Hematopoietic multipotent progenitor cell treated with erythropoietin and hydrocortisone succinate and interleukin-3 and kit ligand, for 17 days (in vitro differentiated cells): ENCODE results near the gene SPATA25.
"Not testable (repeated sequence)": the region's sequence is repeated elsewhere in the genome, so short reads cannot be mapped to it uniquely, and the experiment has no call there.

ENCODE experiments used
- DNase-seq: peaks from one replicate; pipeline ENCODE4 v3.0.0-alpha.2; 2015; ENCODE audit warnings: low spot score

SPATA25 gene

GRCh38 chr20:45892828-45893500 lies 5.5 kb upstream of the SPATA25 start:
- no peak for DNase-seq

- DNase-seq = peak; percentile 67
Measured at GRCh38 chr20:45892049-45892825, 4.8 kb upstream of the SPATA25 start.

GRCh38 chr20:45890985-45891983 lies 3.9 kb upstream of the SPATA25 start, which contains the start of the genes CTSA and NEURL2:
CTSA (plus strand) TSS chr20:45891335; CDS start chr20:45891569, 234 bp downstream.
NEURL2 (minus strand) TSS chr20:45891208; CDS start chr20:45890991, 217 bp downstream.
- DNase-seq = peak; percentile 88

- DNase-seq = peak; percentile 71
Measured at GRCh38 chr20:45890077-45890984, 2.9 kb upstream of the SPATA25 start.

- no peak for DNase-seq
Measured at GRCh38 chr20:45888681-45889080, 1.3 kb upstream of the SPATA25 start.

- DNase-seq = no peak
Measured at GRCh38 chr20:45886590-45887345, 654 bp downstream of the SPATA25 start.

GRCh38 chr20:45883100-45883469 lies 4.3 kb downstream of the SPATA25 start:
- no peak for DNase-seq

- no peak for DNase-seq
Measured at GRCh38 chr20:45882469-45883099, 4.8 kb downstream of the SPATA25 start.

GRCh38 chr20:45880988-45881788 lies 6.2 kb downstream of the SPATA25 start, which contains the start of gene ZSWIM1:
ZSWIM1 (plus strand) TSS chr20:45881227; CDS start chr20:45882593, 1,366 bp downstream.
- DNase-seq = peak; percentile 100

GRCh38 chr20:45878076-45878761 lies 9.2 kb downstream of the SPATA25 start:
- peak; percentile 82 for DNase-seq

GRCh38 chr20:45874576-45874975 lies 12.8 kb downstream of the SPATA25 start:
- no peak for DNase-seq

GRCh38 chr20:45874104-45874481 lies 13.3 kb downstream of the SPATA25 start:
- not testable (repeated sequence) for DNase-seq

GRCh38 chr20:45873409-45874103 lies 13.9 kb downstream of the SPATA25 start:
- DNase-seq = no peak

GRCh38 chr20:45872626-45873025 lies 14.8 kb downstream of the SPATA25 start:
- DNase-seq = no peak

- DNase-seq = no peak
Measured at GRCh38 chr20:45867819-45868176, 19.6 kb downstream of the SPATA25 start.

GRCh38 chr20:45867136-45867818 lies 20.1 kb downstream of the SPATA25 start:
- DNase-seq = no peak

GRCh38 chr20:45866454-45866853 lies 21.0 kb downstream of the SPATA25 start:
- DNase-seq = no peak
